Transverse colon (tissue), 4 donors: ENCODE results near the gene TXNRD3.

Source experiments
- CTCF ChIP-seq, 5 experiments: fragments of 200-600 bp in 3 of 5; fragments of 450-650 bp in 2 of 5; sonication (generic) in 3 of 5; IDR thresholded peaks; 1 replicate in 2 of 5; 2 replicates in 3 of 5; pipeline ENCODE4 v1.5.1; 2016 to 2017; ENCODE audit warnings: antibody characterized with exemption in 5 of 5, inconsistent platforms in 3 of 5, mild to moderate bottlenecking in 2 of 5, moderate library complexity in 1 of 5
- EP300 ChIP-seq: sonication (generic); formaldehyde crosslinking; IDR thresholded peaks from one replicate; pipeline ENCODE4 v1.6.1; 2017; ENCODE audit warnings: antibody characterized with exemption, low read depth
- POLR2A ChIP-seq: fragments of 450-650 bp; IDR thresholded peaks from one replicate; pipeline ENCODE4 v1.6.1; 2016; ENCODE audit warnings: antibody characterized with exemption, mild to moderate bottlenecking, moderate library complexity
- POLR2AphosphoS5 ChIP-seq, 3 donors: sonication (generic); formaldehyde crosslinking; IDR thresholded peaks; one replicate each; pipeline ENCODE4 v1.6.1; 2016; ENCODE audit warnings: antibody characterized with exemption in 3 of 3

GRCh38 chr3:126617571-126617970, 37.4 kb downstream of the TXNRD3 start:
- TF ChIP-seq CTCF (IDR thresholded peaks at IDR 0.05) (no peak), POLR2A (no peak), POLR2AphosphoS5 (IDR thresholded peaks at IDR 0.05) (no peak), EP300 (no peak)
